Stimulated activated CD8-positive, alpha-beta memory T cell treated with anti-CD3 and anti-CD28 coated beads, Interleukin-7, amount 100 ng/mL, for 24 hours (primary cell): ENCODE results near the gene ECE2.

ENCODE experiments used
- DNase-seq: peaks from one replicate; pipeline ENCODE4 v3.0.0-alpha.2; 2020; ENCODE audit warnings: low read depth

Gene ECE2

DNA sequence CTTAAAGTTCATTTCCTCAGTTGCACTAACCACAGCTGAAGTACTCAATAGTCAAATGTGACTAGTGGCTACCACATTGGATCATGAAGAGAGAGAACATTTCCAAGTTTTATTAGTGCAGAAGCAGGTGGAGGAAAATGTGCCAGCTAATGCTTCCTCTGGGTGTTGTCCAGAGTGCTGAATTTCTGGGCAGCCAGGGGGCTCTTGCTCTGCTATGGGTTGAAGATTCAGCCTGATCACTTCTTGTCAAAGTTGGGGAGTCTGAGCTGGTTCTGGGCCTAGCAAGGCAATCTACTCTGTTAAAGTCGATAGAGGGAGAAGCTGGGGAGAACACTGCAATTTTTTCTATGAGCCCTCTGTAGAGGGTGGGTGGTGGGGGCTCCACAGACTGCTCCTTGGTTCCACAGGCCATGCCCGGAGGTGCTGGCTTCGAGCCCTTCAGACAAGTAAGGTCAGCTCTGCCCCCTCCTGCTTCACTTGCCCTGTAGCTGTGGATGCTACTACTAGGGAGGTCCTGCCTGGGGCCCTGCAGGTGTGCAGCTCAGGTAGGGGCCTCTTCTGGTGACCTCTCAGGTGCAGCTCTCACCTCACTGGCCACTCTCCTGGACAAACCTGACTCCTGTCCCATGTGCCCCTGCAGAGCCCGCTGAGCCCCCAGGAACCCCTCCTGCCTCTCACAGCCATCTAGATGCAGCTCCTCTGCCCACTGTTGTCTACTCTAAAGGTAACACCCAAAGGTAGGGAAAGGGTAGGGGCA is 35.3 kb upstream of the ECE2 start:
- DNase-seq: no peak

DNA sequence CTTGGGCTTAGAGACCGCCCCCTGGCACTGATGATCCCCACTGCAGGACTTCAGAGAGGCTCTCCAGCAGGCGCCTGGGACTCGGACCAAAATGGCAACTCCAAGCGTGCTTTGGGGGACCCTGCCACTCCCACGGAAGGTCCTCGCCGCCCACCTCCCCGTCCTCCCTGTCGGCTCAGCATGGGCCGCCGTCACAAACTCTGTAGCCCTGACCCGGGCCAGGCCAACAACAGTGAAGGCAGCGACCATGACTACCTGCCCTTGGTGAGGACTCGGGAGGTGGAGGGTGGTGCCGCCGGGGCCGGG is 34.7 kb upstream of the ECE2 start:
- DNase-seq: no peak

GRCh38 chr3:184241447-184242296 is 34.1 kb upstream of the ECE2 start:
- no peak for DNase-seq

GRCh38 chr3:184242297-184242685 is 33.5 kb upstream of the ECE2 start:
- no peak for DNase-seq

GRCh38 chr3:184248454-184249411 is 27.1 kb upstream of the ECE2 start, which contains the start of gene ALG3:
Gene ALG3 (minus strand): TSS chr3:184248962. CDS start chr3:184248940, 22 bp downstream.
- peak; percentile 84 for DNase-seq

DNA sequence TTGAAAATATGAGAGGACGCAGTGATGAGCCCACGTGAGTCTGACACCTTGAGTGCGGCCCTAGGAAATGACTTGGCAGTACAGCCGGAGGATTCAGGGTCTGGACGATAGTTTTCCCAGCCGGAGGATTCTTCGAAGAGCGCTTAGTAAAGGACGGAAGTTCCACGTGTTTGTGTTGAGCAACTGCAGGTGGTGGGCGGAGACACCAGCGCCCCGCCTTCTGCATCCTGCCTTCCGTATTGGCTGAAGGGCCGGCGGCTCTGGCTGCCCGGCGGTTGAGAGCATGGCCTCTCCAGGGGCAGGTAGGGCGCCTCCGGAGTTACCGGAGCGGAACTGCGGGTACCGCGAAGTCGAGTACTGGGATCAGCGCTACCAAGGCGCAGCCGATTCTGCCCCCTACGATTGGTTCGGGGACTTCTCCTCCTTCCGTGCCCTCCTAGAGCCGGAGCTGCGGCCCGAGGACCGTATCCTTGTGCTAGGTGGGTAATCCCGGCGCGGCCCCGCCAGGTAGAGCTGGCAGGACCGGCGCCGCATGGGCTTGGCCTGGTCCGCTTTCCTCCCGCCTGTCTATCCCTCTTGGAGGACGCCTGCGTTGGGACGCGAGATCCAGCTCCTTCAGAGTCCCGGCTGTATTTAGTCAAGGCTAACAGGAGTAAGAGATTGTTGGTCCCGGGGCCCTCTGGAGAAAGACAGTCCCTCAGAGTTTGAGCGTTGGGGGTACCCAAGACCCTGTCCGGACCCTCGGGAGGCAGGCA is 26.2 kb upstream of the ECE2 start, which contains the start of gene EEF1AKMT4:
TSS of gene EEF1AKMT4 (plus strand) at position 261 of the 755 bp plus-strand sequence. CDS start at position 284, 23 bp downstream.
- peak; percentile 92 for DNase-seq

GRCh38 chr3:184250167-184250828 is 25.5 kb upstream of the ECE2 start:
- peak; percentile 84 for DNase-seq

DNA sequence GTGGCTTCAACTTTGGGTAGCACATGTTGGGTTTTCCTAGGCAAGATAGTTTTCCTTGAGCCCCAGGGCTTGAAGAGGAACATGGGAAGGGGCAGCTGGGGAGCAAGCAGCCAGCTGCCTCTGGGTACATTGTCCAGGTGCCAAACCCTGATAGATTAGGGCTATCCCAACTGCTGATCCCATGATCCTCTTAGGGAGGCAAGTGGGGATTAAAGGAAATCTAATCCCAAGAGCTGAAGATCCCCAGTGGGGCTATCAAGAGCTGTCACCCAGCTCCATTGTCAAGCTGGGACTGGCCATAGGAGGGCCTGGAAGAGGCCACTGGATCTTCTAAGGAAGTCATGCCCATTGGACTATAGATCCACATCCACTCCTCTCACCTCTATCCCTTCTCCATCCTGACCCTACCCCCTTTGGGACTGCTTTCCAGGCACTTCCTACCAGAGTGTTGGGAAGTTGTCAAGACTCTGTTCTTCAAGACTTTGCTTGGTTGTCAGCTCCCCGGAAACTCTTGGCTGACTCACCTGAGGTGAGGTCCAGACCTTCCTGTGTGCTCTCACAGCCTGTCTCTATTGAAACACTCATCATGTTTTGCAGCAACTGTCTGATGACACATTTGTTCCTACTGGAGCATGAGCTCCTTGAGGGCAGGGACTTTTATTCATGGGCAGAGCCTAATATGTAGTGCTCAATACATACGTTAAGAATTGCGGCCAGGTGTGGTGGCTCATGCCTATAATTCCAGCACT is 20.4 kb upstream of the ECE2 start:
- DNase-seq: no peak

- DNase-seq: no peak
These were observed 18.5 kb upstream of the ECE2 start for GRCh38 chr3:184257083-184257915.

GRCh38 chr3:184258926-184259325 is 16.9 kb upstream of the ECE2 start:
- DNase-seq: no peak

GRCh38 chr3:184259396-184259877 is 16.4 kb upstream of the ECE2 start:
- DNase-seq: no peak

DNA sequence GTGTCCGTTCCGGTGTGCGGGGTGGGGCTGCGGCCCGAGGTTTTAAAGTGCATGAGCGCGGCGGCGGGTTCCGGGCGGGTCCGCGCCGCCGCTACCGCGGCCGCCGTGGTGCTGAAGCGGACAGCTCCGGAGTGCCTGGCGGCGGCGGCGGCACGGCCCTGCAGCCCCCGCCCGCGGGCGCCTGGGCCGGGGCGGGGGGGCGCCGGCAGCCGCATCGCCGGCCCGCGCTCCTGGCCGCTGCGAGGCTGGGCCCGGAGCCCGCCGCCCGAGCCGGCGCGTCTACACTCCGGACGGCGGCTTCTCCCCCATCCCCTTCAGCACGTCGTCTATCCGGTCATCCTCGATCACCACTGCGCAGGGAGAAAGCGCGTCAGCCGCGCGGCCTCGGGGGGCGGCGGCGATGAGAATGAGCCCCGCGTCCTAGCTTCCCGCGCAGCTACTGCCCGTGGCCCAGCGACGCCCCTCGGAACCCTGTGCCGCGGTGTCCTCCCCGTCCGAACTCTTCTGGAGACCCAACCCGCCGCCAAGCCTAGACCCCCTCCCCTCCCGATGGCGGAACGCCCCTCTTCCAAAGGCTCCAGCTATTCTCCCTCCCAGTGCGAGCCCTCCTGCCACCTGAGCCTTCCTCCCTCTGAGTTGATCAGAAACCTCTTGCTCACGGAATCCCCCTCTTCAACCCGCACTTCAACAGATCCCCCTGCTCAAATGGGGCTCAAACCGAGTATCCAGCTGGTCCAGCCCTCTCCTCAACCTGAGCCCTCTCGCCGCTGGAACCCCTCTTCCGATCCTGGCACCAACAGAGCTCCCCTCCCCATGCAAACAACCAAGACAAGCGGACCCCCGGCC is 15.7 kb upstream of the ECE2 start:
- DNase-seq: no peak

- no peak for DNase-seq
These were observed 15.0 kb upstream of the ECE2 start for GRCh38 chr3:184260724-184261269.

DNA sequence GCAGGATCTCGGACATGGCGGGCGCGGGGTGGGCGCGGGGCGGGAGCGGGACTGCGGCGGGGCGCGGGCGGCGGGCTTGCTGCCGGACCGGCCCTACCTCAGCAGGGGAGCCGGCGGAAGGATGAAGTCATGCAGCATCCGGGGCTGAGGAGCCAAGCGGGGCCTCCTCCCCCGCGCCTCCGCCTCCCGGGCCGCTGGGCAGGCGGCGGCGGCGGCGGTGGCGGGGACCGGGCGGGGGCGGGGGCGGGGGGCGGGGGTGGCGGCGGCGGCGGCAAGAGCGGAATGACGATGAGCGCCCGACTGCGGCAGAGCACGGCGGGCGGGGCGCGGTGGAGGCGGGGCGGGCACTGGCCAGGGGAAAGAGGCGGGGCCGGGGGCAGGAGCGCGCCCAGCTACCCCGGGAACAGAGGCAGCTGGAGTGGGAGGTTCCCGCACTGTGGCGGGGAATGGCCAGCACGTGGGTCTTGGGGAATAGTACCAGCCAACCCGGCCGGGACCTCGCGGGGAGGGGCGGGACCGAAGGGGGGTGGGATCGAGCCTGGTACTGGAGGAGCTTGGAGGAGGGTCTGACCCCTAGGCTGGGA is 14.5 kb upstream of the ECE2 start, which contains the start of gene CAMK2N2:
TSS of gene CAMK2N2 (minus strand) at position 284 of the 584 bp plus-strand sequence. CDS start at position 16, 268 bp downstream.
- no peak for DNase-seq

GRCh38 chr3:184261854-184262763 is 13.7 kb upstream of the ECE2 start:
- DNase-seq: no peak

GRCh38 chr3:184262764-184263179 is 13.1 kb upstream of the ECE2 start:
- no peak for DNase-seq
